ENCODE measurements around the gene C1orf105. TPM values are rescaled to one million over a fixed set of nuclear protein-coding genes. Genes with fewer than 3 reads are reported as not detected.
A peak's percentile ranks its signal among the peaks of the same experiment; 100 is the strongest.

C1orf105 gene
- total and polyA plus RNA-seq, 2 of the 8 experiments (the other 6 are each of a cell fraction or from before 2014, with no cell fraction given), result not detected

DNA sequence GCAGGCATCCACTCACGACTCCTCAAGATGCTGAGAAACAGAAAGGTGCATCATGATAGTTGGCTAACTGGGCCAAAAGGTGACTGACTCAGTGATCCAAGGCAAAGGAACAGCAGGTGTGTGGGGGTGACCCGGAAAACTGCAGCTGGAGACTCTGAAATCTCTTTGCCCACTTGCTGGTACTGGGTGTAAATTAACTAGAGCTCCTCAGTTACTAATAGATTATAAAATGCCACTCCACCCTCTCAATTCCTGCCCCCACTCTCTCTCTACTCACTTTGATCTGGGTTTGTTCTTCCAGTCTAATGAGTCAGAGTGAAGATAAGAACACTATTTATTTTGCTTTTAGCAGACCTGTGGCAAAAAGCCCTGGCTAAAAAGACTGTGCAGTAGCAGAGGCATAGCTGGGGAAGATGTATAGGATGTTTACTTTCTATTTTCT, 30.5 kb downstream of the C1orf105 start:
- no peak overlapping the region for H2BK5ac ChIP-seq (ENCODE audit: low read depth, low read length)
- ChIA-PET POLR2A (ENCODE audit: partially characterized antibody) (interaction anchor here (1.4 to 1.5 kb wide), 2 partner anchors 10 to 81 kb away, joined by 4 read pairs; no protein-coding TSS in a partner anchor), CTCF (ENCODE audit: partially characterized antibody) (interaction anchor here (0.7 to 5.2 kb wide), 21 partner anchors 7 to 690 kb away, joined by 3 to 39 read pairs (median 3); partner anchors contain the start of gene PIGC)
- no peak overlapping the region for H4K8ac ChIP-seq (ENCODE audit: extremely low read depth, insufficient read depth, low read length)
- H3K18ac ChIP-seq (ENCODE audit: extremely low read depth, low read length), result no peak overlapping the region
- H3K4me1 ChIP-seq (replicated peaks in 1 of 4; ENCODE audit: control insufficient read depth in 3 of 4, insufficient read depth in 4 of 4, low read length in 3 of 4), result no peaks in the 10 kb centered on the region
- no peaks in the 10 kb centered on the region for H3K23me2 ChIP-seq (ENCODE audit: low read depth, low read length)
- no peak overlapping the region for H2BK12ac ChIP-seq (ENCODE audit: low read depth, low read length)
- no peak overlapping the region for H3K56ac ChIP-seq (replicated peaks; ENCODE audit: insufficient read length, low read depth, low read length)
- no peak overlapping the region for H2BK20ac ChIP-seq (ENCODE audit: low read length)
- H2BK15ac ChIP-seq (ENCODE audit: low read length), result no peak overlapping the region
- FAIRE-seq (no peak), DNase-seq (ENCODE audit: low read depth in 1 of 2, low spot score in 2 of 2) (no peak)
- no peak overlapping the region; a peak in 1 of 7 replicates for H3K9ac ChIP-seq (replicated peaks in 1 of 4; ENCODE audit: extremely low read depth in 1 of 4, low read depth in 3 of 4, low read length in 3 of 4)
- no peak overlapping the region for H3K4me2 ChIP-seq (ENCODE audit: insufficient read depth in 1 of 2, low read depth in 2 of 2, low read length in 2 of 2)
- 81% methylated on average over 2 of the region's 2 CpGs; no CpG with 5 or more reads in 1 of the 2 experiments for WGBS, 2 experiments (ENCODE audit: extremely low coverage in 1 of 2, insufficient coverage in 1 of 2, insufficient read length in 1 of 2, insufficient replicate concordance in 2 of 2, low coverage in 1 of 2, low lambda C conversion rate in 2 of 2, missing lambda C conversion rate in 1 of 2)
- H3K4ac ChIP-seq (replicated peaks; ENCODE audit: insufficient read length, low read depth, low read length), result no peak overlapping the region
- H3K27ac ChIP-seq (ENCODE audit: low read depth, low read length), result no peak overlapping the region
- no peak overlapping the region for H2BK120ac ChIP-seq (replicated peaks; ENCODE audit: low read depth, low read length)
- H3K27me3 ChIP-seq (replicated peaks in 1 of 4; ENCODE audit: control insufficient read depth in 3 of 4, extremely low read depth in 1 of 4, insufficient read depth in 3 of 4, low read length in 3 of 4), result peaks cover 0 to 2% (median 0%) of the 10 kb centered on the region in 4 experiments; a peak in 1 of 7 replicates
- H2AFZ ChIP-seq (ENCODE audit: low read length), result peak overlapping the region; percentile 100; the same call in 1 of the 2 replicates
- H3K79me1 ChIP-seq (ENCODE audit: low read depth, low read length), result no peaks in the 10 kb centered on the region
- TF ChIP-seq RFX5 (IDR thresholded peaks at IDR 0.05; ENCODE audit: borderline replicate concordance, low read depth, low read length) (no peak), EP300 (IDR thresholded peaks at IDR 0.05; ENCODE audit: borderline replicate concordance in 1 of 2, low read depth in 2 of 2, low read length in 2 of 2) (no peak), NRF1 (IDR thresholded peaks at IDR 0.05; ENCODE audit: low read depth, low read length) (no peak), CREB1 (IDR thresholded peaks at IDR 0.05) (no peak)
- H4K91ac ChIP-seq (replicated peaks; ENCODE audit: insufficient read length, low read length), result no peak overlapping the region
- H4K5ac ChIP-seq (ENCODE audit: insufficient read length, low read depth, low read length), result no peak overlapping the region
- no peaks in the 10 kb centered on the region for H3K9me3 ChIP-seq (ENCODE audit: insufficient read depth in 2 of 2, low read depth in 1 of 2, low read length in 1 of 2)
- H3K36me3 ChIP-seq (ENCODE audit: control insufficient read depth in 2 of 4, insufficient read depth in 4 of 4, low read length in 3 of 4), result no peaks in the 10 kb centered on the region
- no peak overlapping the region for H3K14ac ChIP-seq (ENCODE audit: insufficient read length)
- no peak overlapping the region for H2AK5ac ChIP-seq (ENCODE audit: low read depth, low read length)
- no peaks in the 10 kb centered on the region for H3K79me2 ChIP-seq (ENCODE audit: control insufficient read depth in 1 of 2, insufficient read depth in 2 of 2, low read length in 2 of 2)
- no peaks in the 10 kb centered on the region for H4K20me1 ChIP-seq (replicated peaks in 1 of 2; ENCODE audit: control insufficient read depth in 1 of 2, insufficient read depth in 2 of 2, low read length in 2 of 2)
- H3K4me3 ChIP-seq (ENCODE audit: extremely low read depth in 1 of 4, insufficient read depth in 2 of 4, low read depth in 3 of 4, low read length in 4 of 4), result no peak overlapping the region
- no peak overlapping the region for H3K23ac ChIP-seq (ENCODE audit: insufficient read length)
